SK-N-SH (cell line): ENCODE measurements around the gene TPRG1L. TPM values are rescaled to one million over a fixed set of nuclear protein-coding genes. Genes with fewer than 3 reads are reported as not detected.

ENCODE experiments used
- CTCF ChIA-PET: fragments of 300-600, 350-600 bp; formaldehyde crosslinking; extraction: SDS; loops from one replicate; lab custom pipeline; 2021; lab: Yijun Ruan, JAX
- POLR2A ChIA-PET: fragments of 350-600 bp; sonication (Branson Sonifier 250); formaldehyde crosslinking; extraction: SDS; loops from one replicate; lab custom pipeline; 2020; ENCODE audit warnings: antibody characterized with exemption, inconsistent platforms; lab: Yijun Ruan, JAX
- DNase-seq: peaks from one replicate; pipeline ENCODE4 v3.0.0; 2012
- H2AFZ ChIP-seq: fragments of 200-600 bp; sonication (generic); 2 replicates; pipeline ENCODE4 v1.8.1; 2016; ENCODE audit warnings: antibody characterized with exemption, mild to moderate bottlenecking, low read depth
- H3F3A ChIP-seq: fragments of 200-600 bp; sonication (generic); replicated peaks from 2 replicates; pipeline ENCODE3; 2016; ENCODE audit warnings: antibody characterized with exemption, mild to moderate bottlenecking; ENCODE audit not compliant: insufficient read depth
- H3K27ac ChIP-seq, 2 experiments: fragments of 200-500 bp in 1 of 2; fragments of 200-600 bp in 1 of 2; sonication (Bioruptor generic) in 1 of 2; sonication (generic), shearing (Covaris generic) in 1 of 2; 2 replicates each; pipeline versions ENCODE4 v1.5.1 to v1.6.1; 2014 to 2016; ENCODE audit warnings: low read depth in 2 of 2, inconsistent platforms in 1 of 2, low read length in 1 of 2, mild to moderate bottlenecking in 1 of 2, mixed read lengths in 1 of 2
- H3K27me3 ChIP-seq: fragments of 200-600 bp; sonication (generic), shearing (Covaris generic); 2 replicates; pipeline ENCODE4 v1.6.1; 2016; ENCODE audit warnings: mixed run types; ENCODE audit not compliant: insufficient read depth
- H3K36me3 ChIP-seq, 2 experiments: fragments of 200-500 bp in 1 of 2; fragments of 200-600 bp in 1 of 2; sonication (Bioruptor generic) in 1 of 2; sonication (generic) in 1 of 2; replicated peaks in 1 of 2; 2 replicates each; pipeline versions ENCODE3 to v1.5.1; 2014 to 2016; ENCODE audit warnings: low read length in 1 of 2, mild to moderate bottlenecking in 1 of 2; ENCODE audit not compliant: insufficient read depth in 2 of 2, control insufficient read depth in 1 of 2
- H3K4me1 ChIP-seq, 2 experiments: fragments of 200-500 bp in 1 of 2; fragments of 200-600 bp in 1 of 2; sonication (Bioruptor generic) in 1 of 2; sonication (generic), shearing (Covaris generic) in 1 of 2; 2 replicates each; pipeline versions ENCODE4 v1.5.1 to v1.6.1; 2014 to 2016; ENCODE audit warnings: low read depth in 1 of 2, low read length in 1 of 2, mixed run types in 1 of 2; ENCODE audit not compliant: insufficient read depth in 2 of 2, control insufficient read depth in 1 of 2
- H3K4me2 ChIP-seq: fragments of 200-600 bp; sonication (generic), shearing (Covaris generic); 2 replicates; pipeline ENCODE4 v1.6.1; 2017; ENCODE audit warnings: mixed run types
- H3K4me3 ChIP-seq, 2 experiments: fragments of 200-500 bp in 1 of 2; fragments of 200-600 bp in 1 of 2; sonication (Bioruptor generic) in 1 of 2; sonication (generic), shearing (Covaris generic) in 1 of 2; 2 replicates each; pipeline versions ENCODE4 v1.5.1 to v1.8.1; 2014 to 2016; ENCODE audit warnings: low read depth in 2 of 2, inconsistent platforms in 1 of 2, low read length in 1 of 2, mild to moderate bottlenecking in 1 of 2, mixed read lengths in 1 of 2, moderate library complexity in 1 of 2
- H3K79me2 ChIP-seq: fragments of 200-600 bp; sonication (generic); 2 replicates; pipeline ENCODE4 v1.8.1; 2017; ENCODE audit warnings: mild to moderate bottlenecking; ENCODE audit not compliant: insufficient read depth
- H3K9ac ChIP-seq: fragments of 200-600 bp; sonication (generic); 2 replicates; pipeline ENCODE4 v1.6.1; 2017; ENCODE audit warnings: mixed run types
- H3K9me2 ChIP-seq: fragments of 200-600 bp; sonication (generic); 2 replicates; pipeline ENCODE4 v1.6.1; 2017; ENCODE audit warnings: mixed run types
- H3K9me3 ChIP-seq: fragments of 200-600 bp; sonication (generic); 2 replicates; pipeline ENCODE4 v1.6.1; 2017; ENCODE audit warnings: mixed run types, mild to moderate bottlenecking, moderate library complexity
- H4K20me1 ChIP-seq: fragments of 200-600 bp; sonication (generic); 2 replicates; pipeline ENCODE4 v1.6.1; 2017; ENCODE audit warnings: mild to moderate bottlenecking, mixed run types; ENCODE audit not compliant: insufficient read depth
- CHD2 ChIP-seq: fragments of 150-350 bp; IDR thresholded peaks from 2 replicates; pipeline ENCODE4 v1.6.1; 2018; ENCODE audit warnings: low read length; ENCODE audit not compliant: partially characterized antibody
- ELF1 ChIP-seq: IDR thresholded peaks from 2 replicates; pipeline ENCODE4 v1.4.0; 2012
- EP300 ChIP-seq, 2 experiments: IDR thresholded peaks; 2 replicates each; pipeline versions ENCODE4 v1.4.0 to v1.6.1; 2012; ENCODE audit warnings: borderline replicate concordance in 1 of 2, low read depth in 1 of 2, low read length in 1 of 2
- EZH2phosphoT487 ChIP-seq: fragments of 200-600 bp; sonication (generic); IDR thresholded peaks from 2 replicates; pipeline ENCODE4 v1.6.1; 2017; ENCODE audit warnings: low read depth, mixed run types, mild to moderate bottlenecking, antibody characterized with exemption, moderate library complexity, borderline replicate concordance
- FOSL2 ChIP-seq: IDR thresholded peaks from 2 replicates; pipeline ENCODE4 v1.4.0; 2012; ENCODE audit warnings: low read depth, mild to moderate bottlenecking, moderate library complexity, borderline replicate concordance
- GABPA ChIP-seq: IDR thresholded peaks from 2 replicates; pipeline ENCODE4 v1.4.0; 2012; ENCODE audit warnings: low read depth, mild to moderate bottlenecking
- GATA2 ChIP-seq: sonication (generic); formaldehyde crosslinking; IDR thresholded peaks from 2 replicates; pipeline ENCODE4 v1.5.0; 2020; ENCODE audit warnings: mild to moderate bottlenecking, missing genetic modification reagents
- IRF3 ChIP-seq: fragments of 150-350 bp; IDR thresholded peaks from 2 replicates; pipeline ENCODE4 v1.6.1; 2016; ENCODE audit warnings: mild to moderate bottlenecking, low read depth, low read length
- MAX ChIP-seq: IDR thresholded peaks from 2 replicates; pipeline ENCODE4 v1.4.0; 2012; ENCODE audit warnings: low read depth
- MEF2A ChIP-seq: IDR thresholded peaks from 2 replicates; pipeline ENCODE4 v1.4.0; 2012; ENCODE audit warnings: low read depth, borderline replicate concordance
- NFIC ChIP-seq: IDR thresholded peaks from 2 replicates; pipeline ENCODE4 v1.4.0; 2012; ENCODE audit warnings: borderline replicate concordance
- NRF1 ChIP-seq: IDR thresholded peaks from 2 replicates; pipeline ENCODE4 v1.6.1; 2012; ENCODE audit warnings: low read depth, mild to moderate bottlenecking, low read length
- PBX3 ChIP-seq: IDR thresholded peaks from 2 replicates; pipeline ENCODE4; 2012
- RCOR1 ChIP-seq: fragments of 150-350 bp; IDR thresholded peaks from 2 replicates; pipeline ENCODE4 v1.6.1; 2017; ENCODE audit warnings: antibody characterized with exemption, low read length
- RFX5 ChIP-seq: IDR thresholded peaks from 2 replicates; pipeline ENCODE4 v1.6.1; 2012; ENCODE audit warnings: mild to moderate bottlenecking, improper control_type of control experiment, low read length
- RXRA ChIP-seq: IDR thresholded peaks from 2 replicates; pipeline ENCODE4 v1.4.0; 2012; ENCODE audit warnings: low read depth, mild to moderate bottlenecking, borderline replicate concordance
- SIN3A ChIP-seq: IDR thresholded peaks from 2 replicates; pipeline ENCODE4 v1.6.1; 2012; ENCODE audit warnings: low read depth, mild to moderate bottlenecking, low read length, moderate library complexity, borderline replicate concordance
- SMC3 ChIP-seq: IDR thresholded peaks from 2 replicates; pipeline ENCODE4 v1.6.1; 2012; ENCODE audit warnings: low read depth, low read length, improper control_type of control experiment
- TAF1 ChIP-seq: IDR thresholded peaks from 2 replicates; pipeline ENCODE4 v1.6.1; 2012; ENCODE audit warnings: low read depth, mild to moderate bottlenecking, low read length, moderate library complexity, borderline replicate concordance
- TCF12 ChIP-seq: IDR thresholded peaks from 2 replicates; pipeline ENCODE4 v1.4.0; 2012
- TEAD4 ChIP-seq: IDR thresholded peaks from 2 replicates; pipeline ENCODE4 v1.4.0; 2012; ENCODE audit warnings: mild to moderate bottlenecking, borderline replicate concordance; ENCODE audit not compliant: insufficient read depth
- USF1 ChIP-seq: IDR thresholded peaks from 2 replicates; pipeline ENCODE4 v1.4.0; 2012; ENCODE audit warnings: low read depth, borderline replicate concordance
- WGBS: methylation state at CpG from one replicate; pipeline ENCODE4 v1.1.6; 2017; ENCODE audit warnings: low lambda C conversion rate; 5-methylcytosine and 5-hydroxymethylcytosine counted together
- polyA plus RNA-seq, 3 experiments: library from polyadenylated mRNA; depleted of rRNA; stranded (reverse); fragments of >200 nt; gene quantifications; 2 replicates each; pipeline ENCODE4 v1.2.3, GENCODE V29; 2012

Gene TPRG1L
- polyA plus RNA-seq, 1 of the 3 experiments (the other 2 are of a cell fraction): 25.9 TPM

GRCh38 chr1:3603156-3603555, 21.7 kb upstream of the TPRG1L start:
- Histone ChIP-seq H3K9me2 (no peaks in the 10 kb centered on the region), H3K4me1 (peaks cover 0 to 27% of the 10 kb centered on the region in 2 experiments; a peak in 1 of 4 replicates), H4K20me1 (no peaks in the 10 kb centered on the region), H3K27me3 (no peaks in the 10 kb centered on the region), H3K36me3 (no peaks in the 10 kb centered on the region), H3K9ac (no peak overlapping the region), H3K27ac (no peak overlapping the region), H3K79me2 (no peaks in the 10 kb centered on the region)
- ChIA-PET CTCF (interaction anchor here (0.9 to 1.5 kb wide), 4 partner anchors 14 to 150 kb away, joined by 3 to 6 read pairs (median 4); no protein-coding TSS in a partner anchor), POLR2A (no interaction called here)
- no peak for DNase-seq
- 100% methylated on average over 1 of the region's 11 CpGs for WGBS
- TF ChIP-seq EP300 (IDR thresholded peaks at IDR 0.05; ENCODE audit: borderline replicate concordance in 1 of 2, low read depth in 1 of 2, low read length in 1 of 2) (no peak), FOSL2 (no peak), IRF3 (no peak), TAF1 (no peak), RFX5 (no peak), CHD2 (no peak), GATA2 (CRISPR knock-in tag) (no peak), ELF1 (no peak), TCF12 (no peak), USF1 (no peak), SIN3A (no peak), RXRA (no peak), MAX (no peak), TEAD4 (no peak)
- TF ChIP-seq, all 33 proteins: peak for 0
- H3F3A ChIP-seq: no peaks in the 10 kb centered on the region
- H3K9me3 ChIP-seq: no peaks in the 10 kb centered on the region
- no peak overlapping the region for H3K4me2 ChIP-seq
- H2AFZ ChIP-seq: no peak overlapping the region
- H3K4me3 ChIP-seq: no peak overlapping the region

- no peak overlapping the region for H3K4me3 ChIP-seq
- CTCF ChIA-PET: interaction anchor here (0.9 to 1.5 kb wide), 8 partner anchors 13 to 151 kb away, joined by 3 to 6 read pairs (median 3); no protein-coding TSS in a partner anchor
- no peak for DNase-seq
Observed at GRCh38 chr1:3603571-3604467, 21.0 kb upstream of the TPRG1L start.

More at GRCh38 chr1:3603571-3604467, 21.0 kb upstream of the TPRG1L start:
- H3K9me3 ChIP-seq: no peaks in the 10 kb centered on the region
- TF ChIP-seq PBX3: no peak
- no peak for TF ChIP-seq NRF1
- TF ChIP-seq MEF2A: no peak
- no peak for TF ChIP-seq ELF1
- TF ChIP-seq NFIC: no peak
- TF ChIP-seq RXRA: no peak
- no peak for TF ChIP-seq GABPA
- TF ChIP-seq IRF3: no peak
- no peak for TF ChIP-seq TCF12
- no peak for TF ChIP-seq TEAD4
- TF ChIP-seq SMC3: no peak
- TF ChIP-seq EZH2phosphoT487: no peak
- no peak for TF ChIP-seq RCOR1
- TF ChIP-seq, all 33 proteins: peak for 0
- Histone ChIP-seq H4K20me1 (no peaks in the 10 kb centered on the region), H3F3A (no peaks in the 10 kb centered on the region), H2AFZ (no peak overlapping the region), H3K4me1 (peaks cover 0 to 29% of the 10 kb centered on the region in 2 experiments; a peak in 1 of 4 replicates), H3K27ac (no peak overlapping the region), H3K9ac (no peak overlapping the region), H3K79me2 (no peaks in the 10 kb centered on the region), H3K27me3 (no peaks in the 10 kb centered on the region), H3K4me2 (no peak overlapping the region), H3K9me2 (no peaks in the 10 kb centered on the region), H3K36me3 (no peaks in the 10 kb centered on the region)
- POLR2A ChIA-PET: no interaction called here
- 79% methylated on average over 8 of the region's 29 CpGs for WGBS
